NCI-H345 treated with DMSO at 0.1 percent for 48 hours (cell line): ENCODE data around the gene RNF223.
"Not testable (repeated sequence)": the region's sequence is repeated elsewhere in the genome, so short reads cannot be mapped to it uniquely, and the experiment has no call there.

Source experiments
- DNase-seq: peaks from one replicate; lab custom pipeline; 2025; ENCODE audit not compliant: unreplicated experiment; lab: John Stamatoyannopoulos, UW

RNF223 gene

GRCh38 chr1:1074631-1075147 is 583 bp upstream of the RNF223 start:
- no peak for DNase-seq

- no peak for DNase-seq
Measured at GRCh38 chr1:1072849-1073742, 1.0 kb downstream of the RNF223 start.

- no peak for DNase-seq
Measured at GRCh38 chr1:1072299-1072848, 1.7 kb downstream of the RNF223 start.

GRCh38 chr1:1071486-1072298 is 2.4 kb downstream of the RNF223 start:
- no peak for DNase-seq

GRCh38 chr1:1069711-1070676 is 4.1 kb downstream of the RNF223 start:
- no peak for DNase-seq

- peak; percentile 69 for DNase-seq
Measured at GRCh38 chr1:1069056-1069710, 4.9 kb downstream of the RNF223 start.

- DNase-seq, result peak; percentile 33
Measured at GRCh38 chr1:1068517-1069055, 5.5 kb downstream of the RNF223 start.

GRCh38 chr1:1067860-1068516 is 6.1 kb downstream of the RNF223 start:
- no peak for DNase-seq

GRCh38 chr1:1067284-1067859 is 6.7 kb downstream of the RNF223 start:
- no peak for DNase-seq

- DNase-seq, result no peak
Measured at GRCh38 chr1:1066403-1067283, 7.5 kb downstream of the RNF223 start.

GRCh38 chr1:1065940-1066304 is 8.2 kb downstream of the RNF223 start:
- DNase-seq, result not testable (repeated sequence)

- DNase-seq, result no peak
Measured at GRCh38 chr1:1065265-1065939, 8.7 kb downstream of the RNF223 start.

- DNase-seq, result peak; percentile 18
Measured at GRCh38 chr1:1063945-1064831, 9.9 kb downstream of the RNF223 start.

- no peak for DNase-seq
Measured at GRCh38 chr1:1063261-1063944, 10.7 kb downstream of the RNF223 start.

- DNase-seq, result no peak
Measured at GRCh38 chr1:1062348-1063163, 11.6 kb downstream of the RNF223 start.
